Measurements from ENCODE around the gene UQCRFS1.

- no peak for TF ChIP-seq NFE2L2 (conservative IDR thresholded peaks at IDR 0.05; ENCODE audit: low read length)
- TF ChIP-seq HDAC2 (IDR thresholded peaks at IDR 0.05), result no peak
- TF ChIP-seq, protein P1, sequence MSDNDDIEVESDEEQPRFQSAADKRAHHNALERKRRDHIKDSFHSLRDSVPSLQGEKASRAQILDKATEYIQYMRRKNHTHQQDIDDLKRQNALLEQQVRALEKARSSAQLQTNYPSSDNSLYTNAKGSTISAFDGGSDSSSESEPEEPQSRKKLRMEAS (IDR thresholded peaks at IDR 0.05), result no peak
- TF ChIP-seq, protein P2, sequence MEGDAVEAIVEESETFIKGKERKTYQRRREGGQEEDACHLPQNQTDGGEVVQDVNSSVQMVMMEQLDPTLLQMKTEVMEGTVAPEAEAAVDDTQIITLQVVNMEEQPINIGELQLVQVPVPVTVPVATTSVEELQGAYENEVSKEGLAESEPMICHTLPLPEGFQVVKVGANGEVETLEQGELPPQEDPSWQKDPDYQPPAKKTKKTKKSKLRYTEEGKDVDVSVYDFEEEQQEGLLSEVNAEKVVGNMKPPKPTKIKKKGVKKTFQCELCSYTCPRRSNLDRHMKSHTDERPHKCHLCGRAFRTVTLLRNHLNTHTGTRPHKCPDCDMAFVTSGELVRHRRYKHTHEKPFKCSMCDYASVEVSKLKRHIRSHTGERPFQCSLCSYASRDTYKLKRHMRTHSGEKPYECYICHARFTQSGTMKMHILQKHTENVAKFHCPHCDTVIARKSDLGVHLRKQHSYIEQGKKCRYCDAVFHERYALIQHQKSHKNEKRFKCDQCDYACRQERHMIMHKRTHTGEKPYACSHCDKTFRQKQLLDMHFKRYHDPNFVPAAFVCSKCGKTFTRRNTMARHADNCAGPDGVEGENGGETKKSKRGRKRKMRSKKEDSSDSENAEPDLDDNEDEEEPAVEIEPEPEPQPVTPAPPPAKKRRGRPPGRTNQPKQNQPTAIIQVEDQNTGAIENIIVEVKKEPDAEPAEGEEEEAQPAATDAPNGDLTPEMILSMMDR (IDR thresholded peaks at IDR 0.05), result no peak
- TF ChIP-seq MAZ (IDR thresholded peaks at IDR 0.05; ENCODE audit: borderline replicate concordance, low read depth, low read length), result no peak
- no peak for TF ChIP-seq KDM1A (IDR thresholded peaks at IDR 0.05; ENCODE audit: low read depth)
- TF ChIP-seq NR3C1 (IDR thresholded peaks at IDR 0.05), result no peak
- no peak for TF ChIP-seq JUNB (IDR thresholded peaks at IDR 0.05)
- TF ChIP-seq, protein P3, sequence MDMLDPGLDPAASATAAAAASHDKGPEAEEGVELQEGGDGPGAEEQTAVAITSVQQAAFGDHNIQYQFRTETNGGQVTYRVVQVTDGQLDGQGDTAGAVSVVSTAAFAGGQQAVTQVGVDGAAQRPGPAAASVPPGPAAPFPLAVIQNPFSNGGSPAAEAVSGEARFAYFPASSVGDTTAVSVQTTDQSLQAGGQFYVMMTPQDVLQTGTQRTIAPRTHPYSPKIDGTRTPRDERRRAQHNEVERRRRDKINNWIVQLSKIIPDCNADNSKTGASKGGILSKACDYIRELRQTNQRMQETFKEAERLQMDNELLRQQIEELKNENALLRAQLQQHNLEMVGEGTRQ (IDR thresholded peaks at IDR 0.05), result no peak
- TF ChIP-seq CHD4 (IDR thresholded peaks at IDR 0.05; ENCODE audit: borderline replicate concordance), result no peak
- no peak for TF ChIP-seq SMC3 (IDR thresholded peaks at IDR 0.05)
Measured at GRCh38 chr19:29232315-29232852, 19.4 kb upstream of the UQCRFS1 start.
